Activated CD8-positive, alpha-beta memory T cell treated with anti-CD3 and anti-CD28 coated beads for 24 hours (primary cell): ENCODE data around the gene IDI1.
"Not testable (repeated sequence)": the region's sequence is repeated elsewhere in the genome, so short reads cannot be mapped to it uniquely, and the experiment has no call there.

Experiments used
- DNase-seq: peaks from one replicate; pipeline ENCODE4 v3.0.0-alpha.2; 2020

Gene IDI1

DNA sequence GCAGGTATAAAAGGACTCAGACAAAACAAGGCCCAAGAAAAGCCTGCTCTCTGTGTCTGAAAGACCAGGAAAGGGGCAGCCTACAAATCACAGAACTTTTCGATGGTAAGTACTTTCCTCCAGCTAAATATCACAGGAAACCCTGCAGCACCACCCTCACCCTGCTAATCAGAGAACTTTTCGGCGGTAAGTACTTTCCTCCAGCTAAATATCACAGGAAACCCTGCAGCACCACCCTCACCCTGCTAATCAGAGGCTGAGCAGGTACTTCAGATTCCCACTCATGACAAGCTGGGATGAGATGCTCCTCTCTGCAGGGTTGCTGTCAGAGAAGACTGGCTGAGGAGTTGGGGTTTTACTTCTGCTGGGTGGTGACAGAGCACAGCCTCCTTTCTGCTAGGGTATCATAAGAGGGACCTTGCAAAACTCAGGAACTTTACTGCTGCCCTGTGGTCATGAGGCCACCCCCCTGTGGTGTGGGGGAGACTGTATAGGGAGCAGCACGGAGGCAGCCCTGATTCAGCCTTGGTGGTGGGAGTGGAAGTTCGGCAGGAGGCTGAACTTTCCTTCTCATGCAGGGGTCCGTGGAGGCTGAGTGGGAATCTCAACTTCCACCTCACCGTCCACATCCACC lies 14.4 kb upstream of the IDI1 start:
- DNase-seq, result peak; percentile 62

DNA sequence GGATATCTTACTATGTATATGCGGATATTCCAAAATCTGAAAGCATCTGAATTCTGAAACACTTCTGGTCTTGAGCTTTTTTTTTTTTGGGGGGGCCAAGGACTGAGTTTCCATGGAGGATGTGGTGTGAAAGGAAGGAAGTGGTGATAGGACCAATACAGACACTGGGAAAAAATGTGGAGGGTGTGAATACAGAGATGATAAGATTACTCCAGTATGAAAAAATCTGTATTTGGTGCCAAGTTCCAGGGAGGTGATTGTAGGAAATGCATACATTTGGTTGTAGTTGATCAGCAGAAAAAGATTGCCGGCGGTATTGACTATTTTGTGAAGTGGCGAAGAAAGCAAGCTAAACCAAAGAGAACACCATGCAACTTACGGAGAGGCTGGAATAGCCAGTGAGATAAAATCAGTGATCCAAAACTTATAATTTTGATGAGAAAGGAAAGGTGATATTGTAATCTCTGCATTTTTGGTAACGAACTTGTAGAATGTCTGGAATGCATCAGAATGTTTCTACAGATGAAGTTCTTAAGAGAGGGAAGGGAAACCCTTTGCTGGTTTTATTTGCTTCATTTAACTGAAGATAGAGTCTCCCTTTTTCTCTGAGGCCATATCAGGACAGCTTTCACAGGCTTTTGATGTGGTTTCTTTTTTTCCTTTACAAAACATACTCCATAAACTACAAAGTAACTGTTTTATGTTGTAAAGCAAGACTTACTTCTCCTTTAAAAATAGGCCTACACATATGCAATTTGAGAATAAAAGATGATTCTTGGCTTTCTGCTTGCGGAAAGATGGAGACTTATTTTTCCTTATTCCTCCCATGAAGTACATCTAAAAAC lies 13.2 kb upstream of the IDI1 start:
- no peak for DNase-seq

DNA sequence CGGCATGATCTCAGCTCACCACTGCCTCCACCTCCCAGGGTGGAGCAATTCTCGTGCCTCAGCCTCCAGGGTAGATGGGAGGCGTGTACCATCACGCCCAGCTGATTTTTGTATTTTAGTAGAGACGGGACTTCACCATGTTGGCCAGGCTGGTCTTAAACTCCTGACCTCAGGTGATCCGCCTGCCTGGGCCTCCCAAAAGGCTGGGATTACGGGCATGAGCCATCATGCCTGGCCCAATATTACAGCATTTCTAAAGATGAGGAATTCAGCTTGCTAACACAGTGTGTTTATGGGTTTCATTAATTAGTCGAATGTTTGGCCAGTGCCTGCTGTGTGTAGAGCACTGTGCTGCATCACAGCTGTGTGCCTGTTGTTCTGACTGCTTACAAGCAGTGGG lies 11.0 kb upstream of the IDI1 start:
- DNase-seq, result no peak

DNA sequence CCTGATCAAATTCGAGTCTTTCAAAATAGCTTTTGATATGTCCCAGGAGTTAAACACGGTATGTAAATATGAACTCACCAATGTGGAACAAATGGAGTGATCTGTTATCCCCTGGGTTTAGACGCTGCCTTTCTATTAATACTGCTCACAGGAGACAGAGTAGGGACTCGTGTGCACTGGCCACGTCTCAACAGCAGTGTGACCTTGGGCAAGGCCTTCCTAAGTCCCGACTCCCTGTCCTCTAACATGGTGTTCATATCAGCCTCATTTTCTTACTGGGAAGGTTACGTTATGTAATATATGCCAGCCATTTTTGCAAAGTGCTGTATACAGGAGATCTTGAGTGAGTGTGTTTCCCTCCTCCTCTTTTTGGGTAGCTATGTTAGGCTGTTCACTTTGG lies 9.1 kb upstream of the IDI1 start:
- DNase-seq, result no peak

DNA sequence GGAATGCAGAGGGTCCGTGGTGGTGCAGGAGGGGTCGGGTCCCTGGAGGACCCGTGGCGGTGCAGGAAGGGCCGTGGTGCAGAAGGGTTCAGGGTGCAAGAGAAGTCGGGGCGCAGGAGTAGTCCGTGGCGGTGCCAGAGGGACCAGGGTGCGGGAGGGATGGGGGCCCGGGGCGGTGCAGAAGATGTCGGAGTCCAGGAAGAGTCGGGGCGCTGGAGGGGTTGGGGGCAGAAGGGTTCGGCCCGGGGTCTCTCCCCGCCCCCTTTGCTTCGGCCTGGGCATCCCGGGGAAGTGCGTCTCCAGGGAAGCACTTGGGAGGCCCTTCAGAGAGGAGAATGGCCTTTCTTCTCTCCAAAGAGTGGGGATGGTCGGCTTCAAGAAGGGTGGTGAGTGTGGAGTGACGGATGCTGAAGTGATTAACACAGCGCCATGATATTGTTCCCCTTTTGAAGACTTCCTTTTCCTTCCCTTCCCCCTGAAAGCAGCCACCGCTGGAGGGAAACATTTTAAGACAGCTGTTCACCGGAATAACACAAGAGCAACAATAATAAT lies 8.3 kb upstream of the IDI1 start:
- DNase-seq, result no peak

- DNase-seq, result peak; percentile 95
Measured at GRCh38 chr10:1056326-1057105, 7.6 kb upstream of the IDI1 start, which contains the start of gene WDR37. Gene WDR37, plus strand, starts transcription at chr10:1056385. Its CDS starts 15,771 bp downstream, at chr10:1072156.

- DNase-seq, result no peak
Measured at GRCh38 chr10:1054684-1055083, 5.8 kb upstream of the IDI1 start.

DNA sequence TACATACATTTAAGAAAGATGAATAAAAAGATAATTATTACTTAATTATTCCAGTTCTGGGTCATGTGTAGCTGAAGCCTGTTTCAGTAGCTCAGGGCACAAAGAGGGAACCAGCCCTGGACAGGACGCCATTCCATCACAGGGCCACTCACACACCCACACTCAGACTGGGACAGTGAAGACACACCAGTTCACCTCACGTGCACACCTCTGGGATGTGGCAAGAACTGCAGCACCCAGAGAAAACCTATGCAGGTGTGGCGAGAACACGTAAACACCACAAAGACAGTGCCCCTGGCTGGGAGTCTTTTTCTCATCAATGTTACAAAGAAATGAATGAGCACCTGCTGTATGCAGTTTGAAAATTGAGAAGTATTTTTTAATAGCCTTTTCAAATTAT lies 1.6 kb upstream of the IDI1 start:
- no peak for DNase-seq

DNA sequence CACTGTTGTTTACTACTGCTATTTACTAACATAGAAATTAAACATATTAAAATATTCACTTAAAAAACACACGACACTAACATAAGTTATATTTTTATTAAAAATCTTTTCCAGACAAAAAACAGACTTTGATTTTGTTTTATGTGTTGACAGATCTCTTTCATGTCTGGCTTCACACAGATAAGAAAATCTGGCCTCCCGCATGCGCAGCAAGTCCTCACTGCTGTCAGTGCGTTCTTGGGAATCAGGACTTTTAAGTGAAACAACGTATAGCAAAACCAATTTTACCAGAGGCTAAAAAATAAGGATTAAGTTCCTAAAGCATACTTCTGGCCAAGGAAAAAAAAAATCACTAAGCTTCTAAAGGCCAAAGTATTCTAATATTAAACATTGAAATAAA lies 1.2 kb upstream of the IDI1 start:
- DNase-seq, result no peak

DNA sequence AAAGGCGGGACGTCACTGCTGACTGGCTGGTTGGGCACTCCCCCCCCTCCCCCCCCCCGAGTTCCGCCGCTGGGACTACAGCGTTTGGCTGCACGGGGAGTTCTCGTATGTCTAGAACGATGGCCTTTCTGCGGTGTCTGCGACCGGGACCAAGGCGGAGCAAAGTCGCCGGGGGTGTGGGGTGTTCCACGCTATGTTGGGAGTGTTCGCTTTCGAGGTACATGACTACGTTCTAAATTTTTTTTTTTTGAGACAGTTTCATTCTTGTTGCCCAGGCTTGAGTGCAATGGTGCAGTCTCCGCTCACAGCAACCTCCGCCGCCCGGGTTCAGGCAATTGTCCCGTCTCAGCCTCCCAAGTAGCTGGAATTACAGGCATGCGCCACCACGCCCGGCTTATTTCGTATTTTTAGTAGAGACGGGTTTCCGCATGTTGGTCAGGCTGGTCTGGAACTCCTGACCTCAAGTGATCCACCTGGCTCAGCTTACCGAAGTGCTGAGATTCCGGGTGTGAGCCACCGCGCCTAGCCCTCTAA lies 573 bp upstream of the IDI1 start:
- DNase-seq, result no peak

GRCh38 chr10:1048349-1048731 lies 579 bp downstream of the IDI1 start:
- no peak for DNase-seq

GRCh38 chr10:1047937-1048336 lies 982 bp downstream of the IDI1 start:
- DNase-seq, result no peak

GRCh38 chr10:1045415-1045814 lies 3.5 kb downstream of the IDI1 start:
- DNase-seq, result no peak

- no peak for DNase-seq
Measured at GRCh38 chr10:1044964-1045363, 4.0 kb downstream of the IDI1 start.

- no peak for DNase-seq
Measured at GRCh38 chr10:1044146-1044545, 4.8 kb downstream of the IDI1 start.

DNA sequence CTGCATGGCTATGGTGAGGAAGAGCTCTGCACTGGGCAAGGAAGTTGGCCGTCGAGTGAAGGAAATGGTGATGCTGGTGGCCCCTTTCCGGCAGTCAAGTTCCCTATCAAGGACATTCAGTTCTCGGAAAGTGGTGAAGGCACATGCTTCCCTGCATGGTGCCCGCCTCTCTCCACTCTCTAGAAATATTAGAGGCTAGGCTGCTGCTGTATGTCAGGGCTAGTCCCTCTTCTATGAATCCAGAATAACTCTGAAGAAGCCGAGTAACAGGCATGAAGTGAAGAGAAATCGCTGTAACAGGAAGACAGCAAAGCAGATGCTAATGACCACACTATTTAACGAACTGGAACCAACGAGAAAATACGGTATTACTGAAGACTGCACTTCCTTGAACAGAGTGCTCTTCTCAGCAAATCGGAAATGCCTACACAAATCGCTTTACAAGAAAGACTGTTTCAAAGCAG lies 5.4 kb downstream of the IDI1 start:
- DNase-seq, result no peak

DNA sequence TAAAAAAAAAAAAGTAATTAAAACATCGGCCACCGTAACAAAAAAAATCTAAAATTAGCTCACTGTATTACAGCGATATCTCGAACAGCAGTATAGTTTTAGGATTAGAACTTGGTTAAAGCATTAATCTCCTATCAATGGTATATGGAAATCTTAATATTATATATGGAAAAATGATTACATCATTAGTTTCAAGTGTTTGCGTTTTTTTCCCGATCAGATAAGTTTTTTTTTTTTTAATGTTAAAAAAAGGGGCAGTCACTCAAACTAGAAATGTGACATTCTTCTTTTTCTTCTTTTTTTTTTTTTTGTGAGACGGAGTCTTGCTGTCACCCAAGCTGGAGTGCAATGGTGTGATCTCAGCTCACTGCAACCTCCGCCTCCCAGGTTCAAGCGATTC lies 7.4 kb downstream of the IDI1 start:
- no peak for DNase-seq

- no peak for DNase-seq
Measured at GRCh38 chr10:1040133-1040532, 8.8 kb downstream of the IDI1 start.

DNA sequence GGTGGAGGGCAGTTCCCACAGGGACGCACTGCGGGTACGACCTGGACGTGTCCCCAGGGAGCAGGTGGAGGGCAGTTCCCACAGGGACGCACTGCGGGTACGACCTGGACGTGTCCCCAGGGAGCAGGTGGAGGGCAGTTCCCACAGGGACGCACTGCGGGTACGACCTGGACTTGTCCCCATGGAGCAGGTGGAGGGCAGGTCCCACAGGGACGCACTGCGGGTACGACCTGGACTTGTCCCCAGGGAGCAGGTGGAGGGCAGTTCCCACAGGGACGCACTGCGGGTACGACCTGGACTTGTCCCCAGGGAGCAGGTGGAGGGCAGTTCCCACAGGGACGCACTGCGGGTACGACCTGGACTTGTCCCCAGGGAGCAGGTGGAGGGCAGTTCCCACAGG lies 10.2 kb downstream of the IDI1 start:
- not testable (repeated sequence) for DNase-seq

DNA sequence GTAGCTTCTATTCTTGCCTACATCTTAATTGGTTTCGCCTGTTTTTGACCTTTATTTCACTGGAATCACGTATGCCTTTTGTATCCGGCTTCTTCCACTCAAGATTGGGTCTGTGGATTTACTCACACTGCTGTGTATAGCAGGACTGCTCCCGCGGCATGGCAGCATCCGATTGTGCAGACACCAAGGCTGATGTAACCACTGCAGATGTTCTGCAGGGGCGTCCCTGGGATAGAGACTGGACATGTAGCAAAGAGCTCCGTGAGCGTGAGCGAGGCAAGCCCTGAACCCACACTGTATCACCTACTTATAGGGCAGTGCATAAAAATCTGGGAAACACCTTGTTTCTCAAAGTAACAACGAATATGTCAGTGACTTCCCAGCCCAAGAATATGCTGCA lies 11.8 kb downstream of the IDI1 start:
- no peak for DNase-seq

DNA sequence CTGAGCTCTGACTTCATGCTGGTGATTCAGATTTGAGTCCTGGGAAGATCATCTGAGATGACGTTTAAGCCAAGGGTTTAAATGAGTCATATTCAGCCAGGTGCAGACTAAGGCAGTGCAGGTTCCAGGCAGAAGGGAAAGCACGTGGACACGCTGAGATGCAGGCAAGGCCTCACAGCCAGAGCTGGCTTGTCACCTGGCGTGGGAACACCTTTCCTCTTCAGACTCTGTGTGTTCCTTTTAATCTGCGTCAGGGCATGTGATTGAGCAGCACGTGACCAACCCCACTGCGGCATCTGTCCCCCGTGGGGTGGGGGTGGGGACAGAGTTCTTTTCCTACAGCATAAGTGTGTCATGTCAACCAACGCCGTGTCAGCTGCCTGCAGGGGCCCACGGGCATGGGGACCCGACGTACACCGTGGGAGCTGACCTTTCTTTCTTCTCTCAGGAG lies 12.6 kb downstream of the IDI1 start:
- DNase-seq, result no peak

DNA sequence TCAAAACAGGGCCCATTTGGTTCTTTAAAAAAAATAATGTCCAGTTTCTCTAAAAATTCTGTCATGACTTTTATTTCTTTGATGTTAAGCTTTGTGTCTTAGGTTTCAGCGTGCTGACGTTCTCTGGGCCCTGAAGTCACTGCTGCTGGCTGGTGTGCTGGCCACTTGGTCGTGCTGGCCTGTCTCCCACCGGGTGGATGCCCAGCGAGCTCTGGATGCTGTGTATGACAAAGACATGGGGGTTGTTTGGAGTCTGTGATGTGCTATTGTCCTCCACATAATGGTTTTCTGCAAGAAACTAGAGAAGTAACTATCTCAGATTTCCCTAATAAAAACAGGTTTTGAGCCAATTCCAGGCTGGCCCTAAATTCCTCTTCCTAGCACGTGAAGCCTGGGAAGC lies 13.7 kb downstream of the IDI1 start:
- DNase-seq, result no peak

DNA sequence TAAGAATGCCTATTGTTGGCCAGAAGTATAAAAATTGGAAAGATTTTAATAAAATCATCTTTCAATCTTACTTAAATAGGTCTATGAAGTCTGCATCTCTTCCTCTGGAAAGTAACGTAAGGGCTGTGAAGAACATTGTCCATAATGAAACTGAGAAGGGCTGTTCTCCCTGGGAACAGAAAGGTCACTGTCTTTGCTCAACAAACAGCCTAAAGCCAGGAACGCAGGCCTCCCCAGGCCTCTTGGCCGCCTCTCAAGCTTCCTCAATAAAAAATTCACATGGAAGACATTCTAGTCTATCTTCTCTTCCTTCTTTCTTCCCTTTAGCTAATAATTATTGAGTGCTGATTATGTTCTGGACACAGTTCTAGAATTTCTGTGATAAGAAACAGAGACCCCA lies 14.2 kb downstream of the IDI1 start:
- DNase-seq, result no peak
